ENCODE results near the gene DHRS7B. TPM values are rescaled to one million over a fixed set of nuclear protein-coding genes. Genes with fewer than 3 reads are reported as not detected.
"Not testable (repeated sequence)": the region's sequence is repeated elsewhere in the genome, so short reads cannot be mapped to it uniquely, and the experiment has no call there.

The DHRS7B gene
- total RNA-seq, 1 donor from 2014 or later, result 8.3 TPM

DNA sequence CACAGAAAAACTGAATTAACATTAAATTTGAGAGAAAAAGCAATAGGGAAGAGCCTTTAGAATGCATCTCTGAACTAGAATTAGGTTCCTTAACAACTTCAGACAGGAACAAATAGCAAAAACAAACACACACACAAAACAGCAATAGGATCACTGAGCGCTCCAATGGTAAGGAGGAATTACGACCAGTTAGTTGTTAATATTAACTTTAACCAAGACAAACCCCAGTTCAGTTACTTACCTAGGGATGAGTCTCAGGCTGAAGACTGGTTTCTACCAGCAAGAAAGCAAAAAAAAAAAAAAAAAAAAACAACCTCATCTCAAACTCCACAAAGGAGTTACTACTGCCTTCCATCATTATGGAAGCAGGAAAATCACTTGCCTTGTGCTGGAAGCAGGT is 14.6 kb downstream of the DHRS7B start:
- H3K27me3 Mint-ChIP-seq (ENCODE audit: unreplicated experiment), result no peaks in the 10 kb centered on the region
- H3K9me3 Mint-ChIP-seq (ENCODE audit: unreplicated experiment), result peaks cover 7% of the 10 kb centered on the region
- no peak overlapping the region for H3K27ac Mint-ChIP-seq (ENCODE audit: unreplicated experiment)
- H3K4me1 Mint-ChIP-seq (ENCODE audit: low read depth, unreplicated experiment), result no peaks in the 10 kb centered on the region
- TF ChIP-seq, protein P1, sequence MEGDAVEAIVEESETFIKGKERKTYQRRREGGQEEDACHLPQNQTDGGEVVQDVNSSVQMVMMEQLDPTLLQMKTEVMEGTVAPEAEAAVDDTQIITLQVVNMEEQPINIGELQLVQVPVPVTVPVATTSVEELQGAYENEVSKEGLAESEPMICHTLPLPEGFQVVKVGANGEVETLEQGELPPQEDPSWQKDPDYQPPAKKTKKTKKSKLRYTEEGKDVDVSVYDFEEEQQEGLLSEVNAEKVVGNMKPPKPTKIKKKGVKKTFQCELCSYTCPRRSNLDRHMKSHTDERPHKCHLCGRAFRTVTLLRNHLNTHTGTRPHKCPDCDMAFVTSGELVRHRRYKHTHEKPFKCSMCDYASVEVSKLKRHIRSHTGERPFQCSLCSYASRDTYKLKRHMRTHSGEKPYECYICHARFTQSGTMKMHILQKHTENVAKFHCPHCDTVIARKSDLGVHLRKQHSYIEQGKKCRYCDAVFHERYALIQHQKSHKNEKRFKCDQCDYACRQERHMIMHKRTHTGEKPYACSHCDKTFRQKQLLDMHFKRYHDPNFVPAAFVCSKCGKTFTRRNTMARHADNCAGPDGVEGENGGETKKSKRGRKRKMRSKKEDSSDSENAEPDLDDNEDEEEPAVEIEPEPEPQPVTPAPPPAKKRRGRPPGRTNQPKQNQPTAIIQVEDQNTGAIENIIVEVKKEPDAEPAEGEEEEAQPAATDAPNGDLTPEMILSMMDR (IDR thresholded peaks at IDR 0.05; ENCODE audit: partially characterized antibody, unreplicated experiment), result no peak
- no peak for DNase-seq
- H3K36me3 Mint-ChIP-seq (ENCODE audit: unreplicated experiment), result peaks cover 6% of the 10 kb centered on the region
- no peak overlapping the region for H3K4me3 Mint-ChIP-seq (ENCODE audit: unreplicated experiment)

DNA sequence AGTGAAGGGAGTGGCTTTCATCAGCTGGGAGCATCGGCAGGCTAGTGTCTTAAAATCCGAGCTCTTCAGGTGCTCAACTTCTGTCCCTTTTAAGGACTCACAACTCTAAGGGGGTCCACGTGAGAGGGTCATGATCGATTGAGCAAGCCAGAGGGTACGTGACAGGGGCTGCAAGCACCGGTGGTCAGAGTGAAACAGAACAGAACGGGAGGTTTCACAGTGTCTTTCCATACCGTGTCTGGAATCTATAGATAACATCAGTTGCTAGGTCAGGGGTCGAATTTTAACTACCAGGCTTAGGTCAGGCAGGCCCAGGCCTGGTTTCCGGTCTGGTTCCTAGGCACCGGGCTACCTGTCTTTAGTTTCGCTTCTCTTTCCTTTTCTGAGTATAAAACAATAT is 15.3 kb downstream of the DHRS7B start:
- H3K27ac Mint-ChIP-seq (ENCODE audit: unreplicated experiment); H3K27me3 Mint-ChIP-seq (ENCODE audit: unreplicated experiment); H3K4me1 Mint-ChIP-seq (ENCODE audit: low read depth, unreplicated experiment); H3K36me3 Mint-ChIP-seq (ENCODE audit: unreplicated experiment); DNase-seq; H3K4me3 Mint-ChIP-seq (ENCODE audit: unreplicated experiment); H3K9me3 Mint-ChIP-seq (ENCODE audit: unreplicated experiment): not testable (repeated sequence)

DNA sequence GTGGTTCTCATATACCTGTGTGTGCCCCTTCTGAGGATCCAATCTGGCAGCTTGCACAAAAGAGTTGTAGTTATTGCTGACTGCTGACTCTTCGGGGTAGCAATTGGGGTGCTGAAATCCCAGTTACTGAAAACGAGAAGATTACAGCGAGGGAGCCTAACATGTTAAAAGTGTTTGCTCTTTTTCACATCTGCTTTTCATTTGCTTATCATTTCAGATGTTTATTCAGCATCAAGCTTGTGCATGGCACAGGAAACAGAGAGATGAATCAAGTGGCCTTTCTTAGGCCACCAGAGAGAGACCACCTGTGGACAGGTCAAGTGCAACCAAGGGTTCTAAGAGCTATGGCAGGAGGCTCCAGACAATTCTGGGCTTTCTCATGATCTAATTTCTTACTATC is 16.9 kb downstream of the DHRS7B start:
- Mint-ChIP-seq H3K9me3 (ENCODE audit: unreplicated experiment) (peaks cover 7% of the 10 kb centered on the region), H3K27ac (ENCODE audit: unreplicated experiment) (no peak overlapping the region), H3K27me3 (ENCODE audit: unreplicated experiment) (no peaks in the 10 kb centered on the region), H3K4me1 (ENCODE audit: low read depth, unreplicated experiment) (no peaks in the 10 kb centered on the region), H3K36me3 (ENCODE audit: unreplicated experiment) (peaks cover 13% of the 10 kb centered on the region), H3K4me3 (ENCODE audit: unreplicated experiment) (no peak overlapping the region)
- TF ChIP-seq, protein P1 (IDR thresholded peaks at IDR 0.05; ENCODE audit: partially characterized antibody, unreplicated experiment), result no peak
- no peak for DNase-seq

DNA sequence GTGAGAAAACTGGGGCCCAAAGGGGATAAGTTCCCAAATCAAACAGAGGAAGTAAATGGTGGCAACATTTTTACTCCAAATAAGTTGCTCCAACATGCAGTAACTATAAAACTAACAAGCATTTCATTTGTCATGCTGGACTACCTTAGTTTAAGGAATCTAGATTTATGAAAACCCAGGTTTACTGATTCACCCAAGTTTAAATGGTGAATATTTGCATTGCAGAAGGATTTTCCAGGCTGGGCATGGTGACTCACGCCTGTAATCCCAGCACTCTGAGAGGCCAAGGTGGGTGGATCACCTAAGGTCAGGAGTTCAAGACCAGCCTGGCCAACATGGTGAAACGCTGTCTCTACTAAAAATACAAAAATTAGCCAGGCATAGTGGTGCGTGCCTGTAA is 17.5 kb downstream of the DHRS7B start:
- H3K9me3 Mint-ChIP-seq (ENCODE audit: unreplicated experiment); H3K27ac Mint-ChIP-seq (ENCODE audit: unreplicated experiment); H3K4me1 Mint-ChIP-seq (ENCODE audit: low read depth, unreplicated experiment); H3K27me3 Mint-ChIP-seq (ENCODE audit: unreplicated experiment); H3K4me3 Mint-ChIP-seq (ENCODE audit: unreplicated experiment); DNase-seq: not testable (repeated sequence)
- H3K36me3 Mint-ChIP-seq (ENCODE audit: unreplicated experiment), result peaks cover 16% of the 10 kb centered on the region

DNA sequence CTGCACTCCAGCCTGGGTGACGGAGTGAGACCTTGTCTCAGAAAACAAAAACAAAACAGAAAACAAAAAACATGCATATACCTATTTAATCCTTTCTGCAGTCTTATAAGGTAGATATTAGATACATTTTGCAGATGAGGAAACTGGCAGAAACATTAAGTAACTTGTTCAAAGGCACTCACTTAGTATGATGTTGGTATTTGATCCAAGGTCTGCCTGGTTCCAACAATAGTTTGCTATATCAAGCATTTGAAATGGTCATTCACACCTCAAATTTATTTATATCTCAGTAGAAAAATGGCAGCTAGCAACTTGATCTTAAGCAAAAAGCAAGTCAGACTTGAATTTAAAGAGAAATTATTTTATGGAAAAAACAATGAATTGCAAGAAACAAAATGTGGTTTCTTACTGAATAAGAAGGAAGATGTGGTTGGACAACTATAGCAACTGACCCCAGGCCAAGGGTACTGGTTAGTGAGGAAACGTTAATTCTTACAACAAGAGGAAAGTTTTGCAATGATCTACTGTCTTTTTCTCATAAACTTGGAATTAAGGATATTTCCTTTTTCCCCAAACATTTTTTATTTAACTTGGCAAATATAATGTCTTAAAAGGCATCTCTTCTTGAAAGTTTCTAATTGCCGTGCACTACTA is 19.7 kb downstream of the DHRS7B start:
- no peak for DNase-seq

DNA sequence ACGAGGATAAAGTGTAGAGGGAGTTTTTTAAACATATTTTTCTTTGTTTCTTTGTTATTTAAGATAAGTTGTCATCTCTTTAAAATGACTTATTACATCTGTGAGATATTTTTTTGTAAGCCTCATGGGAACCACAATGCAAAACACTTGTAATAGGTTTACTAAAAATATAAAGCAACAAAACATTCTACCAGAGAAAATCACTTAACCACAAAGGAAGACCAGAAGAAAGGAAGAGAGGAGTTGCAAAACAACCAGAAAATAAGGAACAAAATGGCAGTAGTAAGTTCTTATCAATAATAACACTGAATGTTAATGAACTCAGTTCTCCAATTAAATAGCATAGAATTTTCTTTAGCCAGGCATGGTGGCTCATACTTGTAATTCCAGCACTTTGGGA is 22.9 kb downstream of the DHRS7B start:
- Mint-ChIP-seq H3K27ac (ENCODE audit: unreplicated experiment) (no peak overlapping the region), H3K27me3 (ENCODE audit: unreplicated experiment) (no peaks in the 10 kb centered on the region), H3K9me3 (ENCODE audit: unreplicated experiment) (peaks cover 9% of the 10 kb centered on the region), H3K36me3 (ENCODE audit: unreplicated experiment) (peaks cover 33% of the 10 kb centered on the region), H3K4me3 (ENCODE audit: unreplicated experiment) (no peak overlapping the region), H3K4me1 (ENCODE audit: low read depth, unreplicated experiment) (no peaks in the 10 kb centered on the region)
- TF ChIP-seq, protein P1 (IDR thresholded peaks at IDR 0.05; ENCODE audit: partially characterized antibody, unreplicated experiment), result no peak
- no peak for DNase-seq

More for the DNA sequence above, 19.7 kb downstream of the DHRS7B start:
- Mint-ChIP-seq H3K27ac (ENCODE audit: unreplicated experiment) (no peak overlapping the region), H3K36me3 (ENCODE audit: unreplicated experiment) (peaks cover 16% of the 10 kb centered on the region), H3K27me3 (ENCODE audit: unreplicated experiment) (no peaks in the 10 kb centered on the region), H3K4me3 (ENCODE audit: unreplicated experiment) (no peak overlapping the region), H3K4me1 (ENCODE audit: low read depth, unreplicated experiment) (no peaks in the 10 kb centered on the region), H3K9me3 (ENCODE audit: unreplicated experiment) (peaks cover 6% of the 10 kb centered on the region)
- TF ChIP-seq, protein P1 (IDR thresholded peaks at IDR 0.05; ENCODE audit: partially characterized antibody, unreplicated experiment), result no peak

Data from glutamatergic neuron (in vitro differentiated cells).